Spleen (tissue), 11 donors: ENCODE measurements around the gene MED13L. TPM values are rescaled to one million over a fixed set of nuclear protein-coding genes. Genes with fewer than 3 reads are reported as not detected.
A peak's percentile ranks its signal among the peaks of the same experiment; 100 is the strongest.

Source experiments
- DNase-seq: peaks from one replicate; pipeline ENCODE4 v3.0.0-alpha.2; 2020
- H3K27ac ChIP-seq, 8 donors: fragments of 200-600 bp; sonication (generic) in 7 of 8; 1 replicate in 4 of 8; 2 replicates in 4 of 8; pipeline versions ENCODE4 v1.5.0 to v1.8.0; 2016 to 2021; ENCODE audit warnings: inconsistent platforms in 4 of 8, mild to moderate bottlenecking in 4 of 8, moderate library complexity in 1 of 8
- H3K27me3 ChIP-seq, 7 donors: fragments of 200-600 bp; sonication (generic) in 6 of 7; replicated peaks in 1 of 7; 1 replicate in 4 of 7; 2 replicates in 3 of 7; pipeline versions ENCODE4 v1.5.0 to v1.8.0; 2016 to 2021; ENCODE audit warnings: inconsistent platforms in 3 of 7, mild to moderate bottlenecking in 1 of 7
- H3K36me3 ChIP-seq, 6 donors: fragments of 200-600 bp; sonication (generic) in 5 of 6; 1 replicate in 4 of 6; 2 replicates in 2 of 6; pipeline versions ENCODE4 v1.5.0 to v1.8.0; 2016 to 2021; ENCODE audit warnings: inconsistent platforms in 2 of 6
- H3K4me1 ChIP-seq, 6 donors: fragments of 200-600 bp; sonication (generic) in 5 of 6; 1 replicate in 3 of 6; 2 replicates in 3 of 6; pipeline versions ENCODE4 v1.5.0 to v1.8.0; 2016 to 2021; ENCODE audit warnings: inconsistent platforms in 3 of 6
- H3K4me3 ChIP-seq, 8 donors: fragments of 200-600 bp; sonication (generic) in 7 of 8; 1 replicate in 4 of 8; 2 replicates in 4 of 8; pipeline versions ENCODE4 v1.5.0 to v1.8.0; 2016 to 2021; ENCODE audit warnings: inconsistent platforms in 4 of 8, mild to moderate bottlenecking in 4 of 8, moderate library complexity in 2 of 8
- H3K9me3 ChIP-seq, 8 donors: fragments of 200-600 bp; sonication (generic) in 7 of 8; 1 replicate in 4 of 8; 2 replicates in 4 of 8; pipeline versions ENCODE4 v1.5.0 to v1.8.0; 2016 to 2021; ENCODE audit warnings: inconsistent platforms in 4 of 8
- CTCF ChIP-seq, 11 experiments: fragments of 200-600 bp in 7 of 11; fragments of 450-650 bp in 4 of 11; sonication (generic) in 4 of 11; IDR thresholded peaks in 8 of 11; conservative IDR thresholded peaks in 3 of 11; 1 replicate in 7 of 11; 2 replicates in 4 of 11; pipeline versions ENCODE4 v1.4.0 to v1.8.0; 2016 to 2021; ENCODE audit warnings: antibody characterized with exemption in 11 of 11, inconsistent platforms in 4 of 11, mild to moderate bottlenecking in 1 of 11
- POLR2A ChIP-seq, 3 donors: fragments of 450-650 bp; IDR thresholded peaks; one replicate each; pipeline ENCODE4 v1.5.1; 2017; ENCODE audit warnings: antibody characterized with exemption in 3 of 3, mild to moderate bottlenecking in 1 of 3
- POLR2AphosphoS5 ChIP-seq, 3 donors: sonication (generic); formaldehyde crosslinking; IDR thresholded peaks; one replicate each; pipeline ENCODE4 v1.5.1; 2017; ENCODE audit warnings: antibody characterized with exemption in 3 of 3
- WGBS, 5 donors: extraction: QIAGEN DNeasy Blood & Tissue Kit in 3 of 5; methylation state at CpG; one replicate each; pipeline versions ENCODE4 v1.1.5 to v1.1.7; 2013 to 2018; 5-methylcytosine and 5-hydroxymethylcytosine counted together
- intact Hi-C: fragments of 100-400 bp; cut with DNase I; formaldehyde crosslinking; loops from one replicate; pipeline ENCODE4 v1.15.0; 2023; ENCODE audit warnings: low total_unique reads
- polyA plus RNA-seq, 3 donors: library from polyadenylated mRNA; stranded (reverse); fragments of 200-250 nt; gene quantifications; one replicate each; pipeline ENCODE4 v1.2.1, GENCODE V29; 2013
- total RNA-seq, 7 donors: library from RNA; depleted of rRNA in 3 of 7; stranded (reverse); fragments of >200 nt in 3 of 7; fragmentation: NEBNext Ultra II Directional in 4 of 7; extraction: Animal tissue kit (Norgen Biotek cat#: 25700) in 4 of 7; gene quantifications; one replicate each; pipeline versions ENCODE4 v1.1.0 to v1.2.1, GENCODE V29; 2016 to 2021
- donor health status: healthy with polysubstance abuse.
- donor health status: DM: no; HTN: no; CAD: no; lungs with moderate emphysema.
- donor health status: DM: no; HTN: no; CAD: no.
- donor health status: Bipolar disorder and iron deficiency.
- donor health status: healthy.
- donor health status: DM: no; HTN: no; CAD: no.
- donor health status: DM: yes; HTN: yes; CAD: no.

The MED13L gene
- total and polyA plus RNA-seq, 10 donors: 13.4 to 255 (median 185) TPM

DNA sequence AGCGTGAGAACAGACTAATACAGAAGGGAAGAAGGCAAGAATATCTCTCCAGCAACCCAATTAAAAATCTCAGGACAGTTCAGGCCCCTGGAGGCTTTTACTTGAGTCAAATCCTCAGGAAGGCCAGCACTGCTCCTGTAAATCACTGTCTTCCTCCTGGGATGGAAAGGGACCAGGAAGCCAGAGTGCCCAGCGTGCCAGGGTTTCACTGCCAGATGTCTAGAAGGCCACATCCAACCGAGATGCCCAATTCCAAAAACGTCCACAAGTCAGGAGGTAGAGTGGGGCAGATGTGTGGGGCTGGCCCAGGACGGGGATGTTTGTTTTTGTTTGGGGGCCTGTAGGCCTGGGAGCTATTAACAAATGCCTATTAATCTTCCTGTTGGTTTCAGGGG lies 332.0 kb downstream of the MED13L start:
- no peaks in the 10 kb centered on the region for H3K27me3 ChIP-seq

DNA sequence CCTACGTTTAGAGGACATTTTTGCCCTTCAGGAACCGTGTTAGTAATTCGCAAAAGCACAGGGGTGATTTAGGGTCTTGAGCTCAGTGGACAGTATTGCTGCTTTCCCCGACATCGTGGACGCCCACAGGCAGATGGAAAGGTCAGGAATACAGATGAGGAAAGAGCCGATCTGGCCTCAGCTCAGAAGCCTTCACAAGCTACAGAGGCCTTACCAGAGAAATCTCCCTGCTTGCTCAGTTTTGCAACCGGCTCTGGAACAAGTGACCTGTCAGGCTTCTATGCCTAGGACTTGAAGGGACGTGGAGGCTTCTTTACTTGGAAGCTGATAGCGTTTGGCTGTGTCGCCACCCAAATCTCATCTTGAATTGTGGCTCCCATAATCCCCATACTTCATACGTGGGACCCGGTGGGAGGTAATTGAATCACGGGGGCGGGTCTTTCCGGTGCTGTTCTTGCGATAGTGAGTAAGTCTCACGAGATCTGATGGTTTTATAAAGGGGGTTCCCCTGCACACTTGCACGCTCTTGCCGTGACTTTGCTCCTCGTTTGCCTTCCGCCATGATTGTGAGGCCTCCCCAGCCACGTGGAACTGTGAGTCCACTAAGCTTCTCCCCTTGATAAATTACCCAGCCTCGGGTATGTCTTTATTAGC lies 332.5 kb downstream of the MED13L start:
- TF ChIP-seq CTCF (IDR thresholded peaks at IDR 0.05 in 8 of 11, conservative IDR thresholded peaks at IDR 0.05 in 3 of 11) (no peak), POLR2AphosphoS5 (IDR thresholded peaks at IDR 0.05) (no peak), POLR2A (IDR thresholded peaks at IDR 0.05) (no peak)
- peaks cover 0 to 2% (median 0%) of the 10 kb centered on the region in 8 donors for H3K9me3 ChIP-seq
- H3K4me1 ChIP-seq: no peaks in the 10 kb centered on the region
- intact Hi-C loops: no loop called here
- no peak overlapping the region for H3K27ac ChIP-seq
- DNase-seq: no peak
- H3K27me3 ChIP-seq: no peaks in the 10 kb centered on the region
- peaks cover 0 to 6% (median 0%) of the 10 kb centered on the region in 6 donors for H3K36me3 ChIP-seq
- 84 to 90% (median 89%) methylated on average over 24 of the region's 24 CpGs for WGBS, 5 donors
- H3K4me3 ChIP-seq: no peak overlapping the region

More for the DNA sequence above, 332.0 kb downstream of the MED13L start:
- WGBS, 5 donors: 64 to 83% (median 81%) methylated on average over 5 of the region's 5 CpGs
- H3K4me1 ChIP-seq: no peaks in the 10 kb centered on the region
- peaks cover 0 to 10% (median 0%) of the 10 kb centered on the region in 6 donors for H3K36me3 ChIP-seq
- H3K4me3 ChIP-seq: no peak overlapping the region
- TF ChIP-seq POLR2A (IDR thresholded peaks at IDR 0.05) (no peak), POLR2AphosphoS5 (IDR thresholded peaks at IDR 0.05) (no peak), CTCF (IDR thresholded peaks at IDR 0.05 in 8 of 11, conservative IDR thresholded peaks at IDR 0.05 in 3 of 11) (no peak)
- no peak overlapping the region for H3K27ac ChIP-seq
- DNase-seq: no peak
- intact Hi-C loops: no loop called here
- H3K9me3 ChIP-seq: no peaks in the 10 kb centered on the region

GRCh38 chr12:115944392-115944742 lies 333.1 kb downstream of the MED13L start:
- H3K27ac ChIP-seq: no peak overlapping the region
- TF ChIP-seq POLR2A (IDR thresholded peaks at IDR 0.05): no peak
- no peak for TF ChIP-seq CTCF (IDR thresholded peaks at IDR 0.05 in 8 of 11, conservative IDR thresholded peaks at IDR 0.05 in 3 of 11)
- TF ChIP-seq POLR2AphosphoS5 (IDR thresholded peaks at IDR 0.05): no peak
- peaks cover 0 to under 1% (median 0%) of the 10 kb centered on the region in 6 donors for H3K36me3 ChIP-seq
- no peak overlapping the region for H3K4me3 ChIP-seq
- intact Hi-C loops: no loop called here
- no peaks in the 10 kb centered on the region for H3K27me3 ChIP-seq
- no peaks in the 10 kb centered on the region for H3K4me1 ChIP-seq
- H3K9me3 ChIP-seq: peaks cover 0 to 6% (median 2%) of the 10 kb centered on the region in 8 donors
- DNase-seq: no peak
- WGBS, 5 donors: 93 to 98% (median 94%) methylated on average over 8 of the region's 8 CpGs

DNA sequence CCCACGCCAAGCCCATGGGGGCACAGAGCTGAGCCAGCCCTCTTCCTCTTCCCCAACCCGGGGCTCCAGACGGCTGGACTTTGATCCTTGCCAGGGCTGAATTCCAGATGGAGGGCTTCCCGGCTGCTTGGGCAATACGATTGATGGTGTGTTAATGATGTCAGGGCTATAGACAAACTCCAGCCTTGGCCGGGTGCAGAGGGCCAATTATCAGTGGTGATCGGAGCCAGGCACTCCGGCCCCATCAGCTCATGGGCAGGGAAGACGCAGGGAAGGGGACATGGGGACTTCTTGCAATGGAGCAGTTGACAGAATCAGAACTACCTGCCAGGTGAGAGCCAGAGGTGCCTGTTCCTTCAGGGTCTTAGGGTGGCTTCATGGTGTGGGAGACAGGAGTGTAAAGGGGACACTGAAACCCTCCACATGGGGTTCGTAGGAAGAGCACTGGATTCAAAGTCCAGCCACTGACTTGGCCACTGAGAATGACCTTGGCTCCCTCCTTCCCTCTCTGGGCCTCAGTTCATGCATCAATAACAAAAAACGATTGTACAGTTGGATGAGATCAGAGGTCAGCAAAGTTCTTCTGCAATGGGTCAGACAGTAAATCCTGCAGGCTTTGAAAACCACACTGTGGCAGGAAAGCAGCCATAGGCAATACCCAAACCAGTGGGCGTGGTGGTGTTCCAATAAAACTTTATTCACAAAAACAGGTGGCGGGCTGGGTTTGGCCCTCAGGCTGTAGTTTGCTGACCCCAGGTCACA lies 333.7 kb downstream of the MED13L start:
- H3K4me3 ChIP-seq: no peak overlapping the region
- TF ChIP-seq POLR2AphosphoS5 (IDR thresholded peaks at IDR 0.05): peak in 1 of 3 donors; percentile 9
- no peak for TF ChIP-seq CTCF (IDR thresholded peaks at IDR 0.05 in 8 of 11, conservative IDR thresholded peaks at IDR 0.05 in 3 of 11)
- no peak for TF ChIP-seq POLR2A (IDR thresholded peaks at IDR 0.05)
- no peak overlapping the region for H3K27ac ChIP-seq
- H3K9me3 ChIP-seq: peaks cover 0 to 12% (median 7%) of the 10 kb centered on the region in 8 donors
- 71 to 86% (median 74%) methylated on average over 12 to 13 of the region's 13 CpGs for WGBS, 5 donors
- no peaks in the 10 kb centered on the region for H3K36me3 ChIP-seq
- H3K4me1 ChIP-seq: no peaks in the 10 kb centered on the region
- no peak for DNase-seq
- H3K27me3 ChIP-seq: no peaks in the 10 kb centered on the region
- intact Hi-C loops: no loop called here
